H1 (cell line): ENCODE data around the gene ABHD10. TPM values are rescaled to one million over a fixed set of nuclear protein-coding genes. Genes with fewer than 3 reads are reported as not detected.
A peak's percentile ranks its signal among the peaks of the same experiment; 100 is the strongest.

Source experiments
- CTCF ChIA-PET: fragments of 300-600 bp; sonication (Branson Sonifier 250); formaldehyde crosslinking; loops from one replicate; lab custom pipeline; 2021; ENCODE audit not compliant: partially characterized antibody; lab: Charles Lee
- POLR2A ChIA-PET: fragments of 300-600 bp; sonication (Branson Sonifier 250); formaldehyde crosslinking; loops from one replicate; lab custom pipeline; 2021; ENCODE audit warnings: inconsistent platforms; ENCODE audit not compliant: partially characterized antibody; lab: Charles Lee
- DNase-seq, 2 experiments: peaks; one replicate each; pipeline versions ENCODE4 v3.0.0 to v3.0.0-alpha.2; 2010 to 2022; ENCODE audit warnings: low spot score in 2 of 2, low read depth in 1 of 2, mixed read lengths in 1 of 2
- FAIRE-seq: peaks from 2 replicates; lab custom pipeline; 2011; peaks lifted over from hg19 to GRCh38; lab: Jason Lieb, UNC
- H2AFZ ChIP-seq: 2 replicates; pipeline ENCODE4 v1.8.1; 2012; ENCODE audit warnings: low read length, inconsistent platforms
- H2AK5ac ChIP-seq: 2 replicates; pipeline ENCODE4 v1.6.1; 2013; ENCODE audit warnings: low read depth, low read length
- H2BK120ac ChIP-seq: replicated peaks from 2 replicates; pipeline ENCODE3; 2013; ENCODE audit warnings: low read depth, low read length, inconsistent platforms
- H2BK12ac ChIP-seq: 2 replicates; pipeline ENCODE4 v1.6.1; 2013; ENCODE audit warnings: low read depth, low read length
- H2BK15ac ChIP-seq: 2 replicates; pipeline ENCODE4 v1.6.1; 2013; ENCODE audit warnings: low read length
- H2BK20ac ChIP-seq: 2 replicates; pipeline ENCODE4 v1.6.1; 2013; ENCODE audit warnings: low read length
- H2BK5ac ChIP-seq: 2 replicates; pipeline ENCODE4 v1.6.1; 2013; ENCODE audit warnings: low read depth, low read length
- H3K14ac ChIP-seq: 2 replicates; pipeline ENCODE4 v1.6.1; 2013; ENCODE audit warnings: inconsistent platforms; ENCODE audit not compliant: insufficient read length
- H3K18ac ChIP-seq: 2 replicates; pipeline ENCODE4 v1.6.1; 2013; ENCODE audit warnings: low read length; ENCODE audit errors: extremely low read depth
- H3K23ac ChIP-seq: 2 replicates; pipeline ENCODE4 v1.6.1; 2013; ENCODE audit warnings: inconsistent platforms; ENCODE audit not compliant: insufficient read length
- H3K23me2 ChIP-seq: 2 replicates; pipeline ENCODE4 v1.6.1; 2013; ENCODE audit warnings: low read depth, low read length
- H3K27ac ChIP-seq: 2 replicates; pipeline ENCODE4 v1.6.1; 2011; ENCODE audit warnings: low read depth, low read length, inconsistent platforms
- H3K27me3 ChIP-seq, 4 experiments: replicated peaks in 1 of 4; 1 replicate in 1 of 4; 2 replicates in 3 of 4; pipeline versions ENCODE4 v1.6.1 to v1.8.1; 2011 to 2013; ENCODE audit warnings: low read length in 3 of 4, mild to moderate bottlenecking in 3 of 4, inconsistent platforms in 2 of 4, mixed read lengths in 2 of 4, moderate library complexity in 1 of 4; ENCODE audit not compliant: control insufficient read depth in 3 of 4, insufficient read depth in 3 of 4; ENCODE audit errors: extremely low read depth in 1 of 4
- H3K36me3 ChIP-seq, 4 experiments: 2 replicates each; pipeline versions ENCODE4 v1.6.1 to v1.8.1; 2011 to 2013; ENCODE audit warnings: mild to moderate bottlenecking in 4 of 4, low read length in 3 of 4, moderate library complexity in 2 of 4, control low read depth in 1 of 4, inconsistent platforms in 1 of 4; ENCODE audit not compliant: insufficient read depth in 4 of 4, control insufficient read depth in 2 of 4
- H3K4ac ChIP-seq: replicated peaks from 2 replicates; pipeline ENCODE3; 2013; ENCODE audit warnings: low read length, low read depth, mixed read lengths, inconsistent platforms; ENCODE audit not compliant: insufficient read length
- H3K4me1 ChIP-seq, 4 experiments: replicated peaks in 1 of 4; 1 replicate in 1 of 4; 2 replicates in 3 of 4; pipeline versions ENCODE4 v1.6.1 to v1.8.1; 2011 to 2013; ENCODE audit warnings: low read length in 3 of 4, inconsistent platforms in 2 of 4, mixed read lengths in 1 of 4; ENCODE audit not compliant: insufficient read depth in 4 of 4, control insufficient read depth in 3 of 4
- H3K4me2 ChIP-seq, 2 experiments: 2 replicates each; pipeline versions ENCODE4 v1.6.1 to v1.8.1; 2011 to 2013; ENCODE audit warnings: low read depth in 2 of 2, low read length in 2 of 2, control low read depth in 1 of 2, inconsistent platforms in 1 of 2, mild to moderate bottlenecking in 1 of 2; ENCODE audit not compliant: insufficient read depth in 1 of 2
- H3K4me3 ChIP-seq, 4 experiments: fragments of 200-600, 300-600 bp in 1 of 4; sonication (generic), shearing (Covaris generic), sonication (Bioruptor Twin) in 1 of 4; 2 replicates each; pipeline versions ENCODE4 v1.5.1 to v1.8.1; 2011 to 2016; ENCODE audit warnings: low read length in 4 of 4, low read depth in 3 of 4, control low read depth in 2 of 4, inconsistent platforms in 2 of 4, mild to moderate bottlenecking in 2 of 4, mixed read lengths in 1 of 4, moderate library complexity in 1 of 4; ENCODE audit not compliant: insufficient read depth in 2 of 4; ENCODE audit errors: extremely low read depth in 1 of 4
- H3K56ac ChIP-seq: replicated peaks from 2 replicates; pipeline ENCODE3; 2013; ENCODE audit warnings: low read depth, mild to moderate bottlenecking, mixed read lengths, low read length, inconsistent platforms; ENCODE audit not compliant: insufficient read length
- H3K79me1 ChIP-seq: 2 replicates; pipeline ENCODE4 v1.6.1; 2013; ENCODE audit warnings: low read depth, low read length, control low read depth
- H3K79me2 ChIP-seq, 2 experiments: 2 replicates each; pipeline versions ENCODE4 v1.6.1 to v1.8.1; 2012 to 2013; ENCODE audit warnings: low read length in 2 of 2, mild to moderate bottlenecking in 2 of 2, inconsistent platforms in 1 of 2; ENCODE audit not compliant: insufficient read depth in 2 of 2, control insufficient read depth in 1 of 2
- H3K9ac ChIP-seq, 4 experiments: replicated peaks in 1 of 4; 1 replicate in 1 of 4; 2 replicates in 3 of 4; pipeline versions ENCODE4 v1.6.1 to v1.8.1; 2011 to 2013; ENCODE audit warnings: low read depth in 3 of 4, low read length in 3 of 4, control low read depth in 2 of 4, mild to moderate bottlenecking in 2 of 4, moderate library complexity in 2 of 4, inconsistent platforms in 1 of 4; ENCODE audit errors: extremely low read depth in 1 of 4
- H3K9me3 ChIP-seq, 2 experiments: 2 replicates each; pipeline versions ENCODE4 v1.6.1 to v1.8.1; 2012 to 2013; ENCODE audit warnings: mild to moderate bottlenecking in 2 of 2, moderate library complexity in 2 of 2, control low read depth in 1 of 2, inconsistent platforms in 1 of 2, low read depth in 1 of 2, low read length in 1 of 2, mixed read lengths in 1 of 2; ENCODE audit not compliant: insufficient read depth in 2 of 2
- H4K20me1 ChIP-seq, 2 experiments: replicated peaks in 1 of 2; 2 replicates each; pipeline versions ENCODE3 to v1.8.1; 2011 to 2013; ENCODE audit warnings: inconsistent platforms in 2 of 2, low read length in 2 of 2, mild to moderate bottlenecking in 1 of 2; ENCODE audit not compliant: insufficient read depth in 2 of 2, control insufficient read depth in 1 of 2
- H4K5ac ChIP-seq: 2 replicates; pipeline ENCODE4 v1.6.1; 2013; ENCODE audit warnings: low read length, low read depth, mixed read lengths, inconsistent platforms; ENCODE audit not compliant: insufficient read length
- H4K8ac ChIP-seq: 2 replicates; pipeline ENCODE4 v1.8.0; 2013; ENCODE audit warnings: mild to moderate bottlenecking, moderate library complexity, low read length, inconsistent platforms; ENCODE audit not compliant: insufficient read depth; ENCODE audit errors: extremely low read depth
- H4K91ac ChIP-seq: replicated peaks from 2 replicates; pipeline ENCODE3; 2013; ENCODE audit warnings: low read length, mixed read lengths, inconsistent platforms; ENCODE audit not compliant: insufficient read length
- ASH2L ChIP-seq: fragments of 200-600, 300-600 bp; sonication (generic); IDR thresholded peaks from one replicate; pipeline ENCODE4 v1.7.1; 2017; ENCODE audit warnings: low read length
- CBX5 ChIP-seq: fragments of 300-800, 300-1000 bp; sonication (generic); IDR thresholded peaks from 2 replicates; pipeline ENCODE4 v1.7.1; 2016; ENCODE audit warnings: antibody characterized with exemption, low read length, low read depth
- CBX8 ChIP-seq: fragments of 300-800, 300-1000 bp; sonication (generic); IDR thresholded peaks from 2 replicates; pipeline ENCODE4 v1.7.1; 2016; ENCODE audit warnings: low read depth, low read length, borderline replicate concordance
- EGR1 ChIP-seq: IDR thresholded peaks from 2 replicates; pipeline ENCODE4 v1.6.1; 2011; ENCODE audit warnings: low read depth, low read length, borderline replicate concordance
- GTF2F1 ChIP-seq: IDR thresholded peaks from 2 replicates; pipeline ENCODE4 v1.6.1; 2012; ENCODE audit warnings: low read depth, low read length, improper control_type of control experiment, borderline replicate concordance
- HDAC6 ChIP-seq: IDR thresholded peaks from one replicate; pipeline ENCODE4 v1.7.1; 2012; ENCODE audit warnings: low read depth, mild to moderate bottlenecking, inconsistent platforms, low read length, moderate library complexity
- KDM1A ChIP-seq: fragments of 200-600, 300-600 bp; sonication (generic); IDR thresholded peaks from 2 replicates; pipeline ENCODE4 v1.7.1; 2016; ENCODE audit warnings: mild to moderate bottlenecking, low read length, borderline replicate concordance
- PHF8 ChIP-seq: fragments of 200-600 bp; sonication (generic); conservative IDR thresholded peaks from 2 replicates; pipeline ENCODE4 v1.7.1; 2012; ENCODE audit warnings: low read depth, mild to moderate bottlenecking, inconsistent platforms, low read length, moderate library complexity
- RFX5 ChIP-seq: IDR thresholded peaks from 2 replicates; pipeline ENCODE4 v1.6.1; 2011; ENCODE audit warnings: low read depth, low read length, improper control_type of control experiment, borderline replicate concordance
- SIRT6 ChIP-seq: IDR thresholded peaks from one replicate; pipeline ENCODE4 v1.7.1; 2012; ENCODE audit warnings: low read length, inconsistent platforms
- SIX5 ChIP-seq: IDR thresholded peaks from 2 replicates; pipeline ENCODE4 v1.6.1; 2011; ENCODE audit warnings: mild to moderate bottlenecking, low read depth, low read length
- SP4 ChIP-seq: IDR thresholded peaks from 2 replicates; pipeline ENCODE4 v1.6.1; 2012; ENCODE audit warnings: low read length, inconsistent platforms
- SRF ChIP-seq: IDR thresholded peaks from 2 replicates; pipeline ENCODE4 v1.6.1; 2011; ENCODE audit warnings: mild to moderate bottlenecking, low read depth, low read length, moderate library complexity
- TCF12 ChIP-seq: IDR thresholded peaks from 2 replicates; pipeline ENCODE4 v1.6.1; 2011; ENCODE audit warnings: low read depth, mild to moderate bottlenecking, low read length
- WGBS, 2 experiments: shearing (Covaris generic) in 1 of 2; methylation state at CpG; one replicate each; pipeline versions ENCODE4 v1.1.6 to v1.1.7; 2013 to 2015; ENCODE audit warnings: low lambda C conversion rate in 2 of 2, mixed read lengths in 2 of 2, inconsistent platforms in 1 of 2, low coverage in 1 of 2, missing lambda C conversion rate in 1 of 2; ENCODE audit not compliant: insufficient replicate concordance in 2 of 2, insufficient coverage in 1 of 2, insufficient read length in 1 of 2; ENCODE audit errors: extremely low coverage in 1 of 2, missing lambda C conversion rate in 1 of 2; 5-methylcytosine and 5-hydroxymethylcytosine counted together
- polyA plus RNA-seq, 7 experiments: library from polyadenylated mRNA; depleted of rRNA in 3 of 7; stranded (reverse) in 5 of 7; unstranded in 2 of 7; fragments of >200 nt in 5 of 7; fragments of 200-250 nt in 2 of 7; gene quantifications; 1 replicate in 5 of 7; 2 replicates in 1 of 7; 4 replicates in 1 of 7; pipeline versions ENCODE4 v1.2.1 to v1.2.3, GENCODE V29; 2011 to 2013; ENCODE audit warnings: missing spikeins in 2 of 7, mixed read lengths in 2 of 7
- total RNA-seq: library from RNA; stranded (reverse); fragmentation: NEBNext Ultra II Directional; extraction: Animal tissue kit (Norgen Biotek cat#: 25700); gene quantifications from 2 replicates; pipeline ENCODE4 v1.2.1, GENCODE V29; 2021
- TF ChIP-seq, protein P1 (sequence below): IDR thresholded peaks from 2 replicates; pipeline ENCODE4 v1.6.1; 2012; ENCODE audit warnings: inconsistent platforms

The ABHD10 gene
- total and polyA plus RNA-seq, 2 of the 8 experiments (the other 6 are each of a cell fraction or from before 2014, with no cell fraction given) = 10.9 to 24.6 TPM

DNA sequence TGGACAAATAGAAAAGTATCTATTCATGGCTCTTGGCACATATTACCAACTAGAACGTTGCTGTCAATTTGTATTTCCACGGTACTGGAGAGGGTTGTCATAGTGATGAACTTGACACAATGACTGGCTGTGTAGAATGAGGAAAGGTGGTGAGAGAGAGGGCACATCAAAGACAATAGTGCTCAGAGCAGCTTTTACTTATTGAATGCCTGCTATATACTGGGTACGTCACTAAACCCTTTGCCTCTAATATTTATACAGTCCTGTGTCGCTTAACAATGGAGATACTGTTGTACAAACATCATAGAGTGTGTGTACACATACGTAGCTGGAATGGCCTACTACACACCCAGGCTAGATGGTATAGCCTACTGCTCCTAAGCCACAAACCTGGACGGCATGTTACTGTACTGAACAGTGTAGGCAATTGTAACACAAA is 64.0 kb downstream of the ABHD10 start:
- H4K8ac ChIP-seq = no peak overlapping the region
- no peak overlapping the region for H4K5ac ChIP-seq
- no peak overlapping the region for H3K9ac ChIP-seq
- H3K4me2 ChIP-seq = no peak overlapping the region
- no peaks in the 10 kb centered on the region for H3K79me2 ChIP-seq
- no peaks in the 10 kb centered on the region; a peak in 1 of 4 replicates for H3K9me3 ChIP-seq
- ChIA-PET POLR2A (no interaction called here), CTCF (interaction anchor here (0.6 to 5.6 kb wide), 30 partner anchors 10 to 519 kb away, joined by 3 to 47 read pairs (median 4); partner anchors contain the start of gene TMPRSS7)
- H2BK5ac ChIP-seq = no peak overlapping the region
- WGBS, 2 experiments = 88% methylated on average over 6 of the region's 6 CpGs; no CpG with 5 or more reads in 1 of the 2 experiments
- H3K14ac ChIP-seq = no peak overlapping the region
- FAIRE-seq (no peak), DNase-seq (no peak)
- H3K79me1 ChIP-seq = no peaks in the 10 kb centered on the region
- 0 out of 2 replicates have a peak overlapping the region, but pooled peaks have one; percentile 4 for H2AK5ac ChIP-seq
- no peaks in the 10 kb centered on the region for H3K36me3 ChIP-seq
- H2BK12ac ChIP-seq = no peak overlapping the region
- no peak overlapping the region for H3K4me3 ChIP-seq
- no peak overlapping the region for H2BK120ac ChIP-seq
- H3K4me1 ChIP-seq = peaks cover 0 to 3% (median 0%) of the 10 kb centered on the region in 4 experiments; a peak in 3 of 7 replicates
- no peak overlapping the region for H3K27ac ChIP-seq
- H3K18ac ChIP-seq = no peak overlapping the region
- H2AFZ ChIP-seq = no peak overlapping the region
- no peak overlapping the region for H3K23ac ChIP-seq
- H2BK15ac ChIP-seq = peak overlapping the region; percentile 10; the same call in 1 of the 2 replicates
- no peak overlapping the region for H3K56ac ChIP-seq
- no peaks in the 10 kb centered on the region for H3K27me3 ChIP-seq
- no peaks in the 10 kb centered on the region for H3K23me2 ChIP-seq
- no peak overlapping the region; the same call in 1 of the 2 replicates for H2BK20ac ChIP-seq
- no peak overlapping the region for H3K4ac ChIP-seq
- H4K91ac ChIP-seq = no peak overlapping the region
- H4K20me1 ChIP-seq = no peaks in the 10 kb centered on the region
- TF ChIP-seq ASH2L (no peak), SRF (no peak), CBX5 (no peak), TCF12 (no peak), SIX5 (no peak), GTF2F1 (no peak), RFX5 (no peak), HDAC6 (no peak), SIRT6 (no peak), KDM1A (no peak), EGR1 (no peak), CBX8 (no peak), SP4 (no peak), PHF8 (no peak)
- TF ChIP-seq, protein P1, sequence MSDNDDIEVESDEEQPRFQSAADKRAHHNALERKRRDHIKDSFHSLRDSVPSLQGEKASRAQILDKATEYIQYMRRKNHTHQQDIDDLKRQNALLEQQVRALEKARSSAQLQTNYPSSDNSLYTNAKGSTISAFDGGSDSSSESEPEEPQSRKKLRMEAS = no peak
